Esophagus muscularis mucosa (tissue), 4 donors: Measurements from ENCODE around the gene PCA3. TPM values are rescaled to one million over a fixed set of nuclear protein-coding genes. Genes with fewer than 3 reads are reported as not detected.

Experiments
- DNase-seq: peaks from one replicate; pipeline ENCODE4 v3.0.0-alpha.2; 2017; ENCODE audit errors: extremely low spot score
- H3K27ac ChIP-seq, 4 donors: fragments of 200-600 bp; sonication (generic); replicated peaks in 1 of 4; 1 replicate in 3 of 4; 2 replicates in 1 of 4; pipeline ENCODE4 v1.5.1; 2016 to 2019; ENCODE audit warnings: mild to moderate bottlenecking in 1 of 4
- H3K27me3 ChIP-seq, 4 donors: fragments of 200-600 bp; sonication (generic); one replicate each; pipeline versions ENCODE4 v1.5.1 to v1.6.0; 2016 to 2019
- H3K36me3 ChIP-seq, 4 donors: fragments of 200-600 bp; sonication (generic); one replicate each; pipeline ENCODE4 v1.5.1; 2016 to 2019
- H3K4me1 ChIP-seq, 4 donors: fragments of 200-600 bp; sonication (generic); one replicate each; pipeline ENCODE4 v1.5.1; 2016 to 2019
- H3K4me3 ChIP-seq, 4 donors: fragments of 200-600 bp; sonication (generic); 1 replicate in 2 of 4; 2 replicates in 2 of 4; pipeline ENCODE4 v1.5.1; 2016 to 2019; ENCODE audit warnings: mild to moderate bottlenecking in 4 of 4, moderate library complexity in 1 of 4
- H3K9me3 ChIP-seq, 4 donors: fragments of 200-600 bp; sonication (generic); 1 replicate in 3 of 4; 2 replicates in 1 of 4; pipeline ENCODE4 v1.5.1; 2016 to 2019
- CTCF ChIP-seq, 3 experiments: fragments of 200-600 bp in 2 of 3; fragments of 450-650 bp in 1 of 3; sonication (generic) in 2 of 3; IDR thresholded peaks; one replicate each; pipeline ENCODE4 v1.5.1; 2017 to 2019; ENCODE audit warnings: antibody characterized with exemption in 3 of 3, mild to moderate bottlenecking in 2 of 3, moderate library complexity in 1 of 3
- EP300 ChIP-seq: sonication (generic); formaldehyde crosslinking; IDR thresholded peaks from one replicate; pipeline ENCODE4 v1.6.1; 2017; ENCODE audit warnings: antibody characterized with exemption
- POLR2A ChIP-seq: fragments of 450-650 bp; IDR thresholded peaks from one replicate; pipeline ENCODE4 v1.6.1; 2017; ENCODE audit warnings: antibody characterized with exemption, moderate library complexity, mild to moderate bottlenecking, low read depth
- POLR2AphosphoS5 ChIP-seq, 2 donors: sonication (generic); formaldehyde crosslinking; IDR thresholded peaks; one replicate each; pipeline ENCODE4 v1.6.1; 2017; ENCODE audit warnings: antibody characterized with exemption in 2 of 2
- WGBS: methylation state at CpG from one replicate; pipeline ENCODE4 v1.1.5; 2018; 5-methylcytosine and 5-hydroxymethylcytosine counted together
- intact Hi-C: fragments of 100-400 bp; cut with DNase I; formaldehyde crosslinking; loops from one replicate; pipeline ENCODE4 v1.15.1; 2023
- total RNA-seq, 4 donors: library from RNA; depleted of rRNA; stranded (reverse); fragments of >200 nt; gene quantifications; one replicate each; pipeline versions ENCODE4 v1.1.0 to v1.2.1, GENCODE V29; 2016

The PCA3 gene
- total RNA-seq, 4 donors from 2014 or later: under 0.01 to 1.0 (median 0.65) TPM; not detected in 1

- H3K27ac ChIP-seq: peak overlapping the region in 2 of 4 donors; percentile 15 to 45
- TF ChIP-seq CTCF (IDR thresholded peaks at IDR 0.05) (no peak), POLR2A (no peak), EP300 (no peak), POLR2AphosphoS5 (IDR thresholded peaks at IDR 0.05) (no peak)
- no peak overlapping the region for H3K4me3 ChIP-seq
- no peaks in the 10 kb centered on the region for H3K9me3 ChIP-seq
- no peak for DNase-seq
- H3K4me1 ChIP-seq: peaks cover 0 to 25% (median 18%) of the 10 kb centered on the region in 4 donors
- WGBS: 69% methylated on average over 4 of the region's 4 CpGs
- intact Hi-C loops: no loop called here
- no peaks in the 10 kb centered on the region for H3K27me3 ChIP-seq
- H3K36me3 ChIP-seq: peaks cover 0 to 6% (median 0%) of the 10 kb centered on the region in 4 donors
Measured at GRCh38 chr9:76718166-76718565, 46.1 kb upstream of the PCA3 start.

GRCh38 chr9:76720245-76720644, 44.0 kb upstream of the PCA3 start:
- 65% methylated on average over 3 of the region's 3 CpGs for WGBS
- TF ChIP-seq EP300: no peak
- no peak for TF ChIP-seq CTCF (IDR thresholded peaks at IDR 0.05)
- TF ChIP-seq POLR2AphosphoS5 (IDR thresholded peaks at IDR 0.05): no peak
- TF ChIP-seq POLR2A: no peak
- Histone ChIP-seq H3K4me1 (peaks cover 0 to 25% (median 18%) of the 10 kb centered on the region in 4 donors), H3K4me3 (no peak overlapping the region), H3K27ac (no peak overlapping the region), H3K27me3 (no peaks in the 10 kb centered on the region), H3K36me3 (no peaks in the 10 kb centered on the region), H3K9me3 (no peaks in the 10 kb centered on the region)
- intact Hi-C loops: no loop called here
- DNase-seq: no peak

- no peak for DNase-seq
- no peak for TF ChIP-seq POLR2AphosphoS5 (IDR thresholded peaks at IDR 0.05)
- no peak for TF ChIP-seq EP300
- no peak for TF ChIP-seq CTCF (IDR thresholded peaks at IDR 0.05)
- TF ChIP-seq POLR2A: no peak
- H3K27ac ChIP-seq: no peak overlapping the region
- H3K27me3 ChIP-seq: no peaks in the 10 kb centered on the region
- H3K9me3 ChIP-seq: no peaks in the 10 kb centered on the region
- 35% methylated on average over 3 of the region's 4 CpGs for WGBS
- no peaks in the 10 kb centered on the region for H3K36me3 ChIP-seq
- peaks cover 0 to 22% (median 18%) of the 10 kb centered on the region in 4 donors for H3K4me1 ChIP-seq
- intact Hi-C loops: no loop called here
- no peak overlapping the region for H3K4me3 ChIP-seq
Measured at GRCh38 chr9:76725011-76725546, 39.2 kb upstream of the PCA3 start.

GRCh38 chr9:76725885-76726284, 38.4 kb upstream of the PCA3 start:
- peaks cover 0 to 2% (median 0%) of the 10 kb centered on the region in 4 donors for H3K36me3 ChIP-seq
- intact Hi-C loops: no loop called here
- no peak overlapping the region for H3K27ac ChIP-seq
- no peak for DNase-seq
- no peak overlapping the region for H3K4me3 ChIP-seq
- no peaks in the 10 kb centered on the region for H3K27me3 ChIP-seq
- H3K4me1 ChIP-seq: peaks cover 0 to 22% (median 18%) of the 10 kb centered on the region in 4 donors
- WGBS: 30% methylated on average over 4 of the region's 6 CpGs
- TF ChIP-seq EP300: no peak
- no peak for TF ChIP-seq POLR2AphosphoS5 (IDR thresholded peaks at IDR 0.05)
- no peak for TF ChIP-seq POLR2A
- TF ChIP-seq CTCF (IDR thresholded peaks at IDR 0.05): no peak
- no peaks in the 10 kb centered on the region for H3K9me3 ChIP-seq

- H3K27ac ChIP-seq: no peak overlapping the region
- H3K27me3 ChIP-seq: no peaks in the 10 kb centered on the region
- TF ChIP-seq EP300 (no peak), POLR2A (no peak), POLR2AphosphoS5 (IDR thresholded peaks at IDR 0.05) (no peak), CTCF (IDR thresholded peaks at IDR 0.05) (no peak)
- intact Hi-C loops: no loop called here
- peaks cover 0 to 2% (median 0%) of the 10 kb centered on the region in 4 donors for H3K36me3 ChIP-seq
- peaks cover 0 to 26% (median 21%) of the 10 kb centered on the region in 4 donors for H3K4me1 ChIP-seq
- no peaks in the 10 kb centered on the region for H3K9me3 ChIP-seq
- DNase-seq: peak; percentile 29
- no peak overlapping the region for H3K4me3 ChIP-seq
- WGBS: 98% methylated on average over 3 of the region's 3 CpGs
Measured at GRCh38 chr9:76729116-76729515, 35.1 kb upstream of the PCA3 start.
